GM12892 (cell line): ENCODE results near the gene SEC63.

Experiments
- POLR2A ChIP-seq: IDR thresholded peaks from 2 replicates; pipeline ENCODE4 v1.6.1; 2011; ENCODE audit warnings: low read depth, low read length, control low read depth
- POLR2AphosphoS5 ChIP-seq: IDR thresholded peaks from 2 replicates; pipeline ENCODE4 v1.6.1; 2011; ENCODE audit warnings: low read depth, low read length, control low read depth
- TAF1 ChIP-seq: IDR thresholded peaks from 2 replicates; pipeline ENCODE4 v1.6.1; 2011; ENCODE audit warnings: low read depth, mild to moderate bottlenecking, control low read depth, low read length, borderline replicate concordance

GRCh38 chr6:107931894-107932293, 26.1 kb downstream of the SEC63 start:
- TF ChIP-seq POLR2AphosphoS5 (no peak), POLR2A (no peak), TAF1 (no peak)
